ENCODE measurements around the gene PLK3.

DNA sequence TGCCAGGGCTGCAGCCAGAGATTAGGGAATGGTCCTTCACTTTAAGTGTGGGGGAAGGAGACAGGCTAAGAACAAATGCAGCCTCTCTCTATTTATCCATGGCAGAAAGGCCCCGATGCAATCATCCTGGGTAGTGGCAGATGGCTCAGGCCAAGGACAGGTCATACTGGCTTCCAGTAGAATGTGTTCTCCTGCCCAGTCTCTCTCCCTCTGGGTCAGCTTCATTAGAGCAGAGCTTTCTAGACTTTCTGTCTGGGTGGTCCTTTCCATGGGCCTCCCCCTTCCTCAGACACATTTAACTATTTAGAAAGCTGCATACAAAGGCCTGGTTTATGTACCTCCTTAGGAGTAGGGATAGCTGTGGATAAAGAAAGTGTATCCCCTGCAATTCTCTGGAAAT is 47.7 kb downstream of the PLK3 start:
- no peak for TF ChIP-seq POLR2A (IDR thresholded peaks at IDR 0.05)
- TF ChIP-seq POLR2AphosphoS5 (IDR thresholded peaks at IDR 0.05) = no peak
- TF ChIP-seq, protein P1, sequence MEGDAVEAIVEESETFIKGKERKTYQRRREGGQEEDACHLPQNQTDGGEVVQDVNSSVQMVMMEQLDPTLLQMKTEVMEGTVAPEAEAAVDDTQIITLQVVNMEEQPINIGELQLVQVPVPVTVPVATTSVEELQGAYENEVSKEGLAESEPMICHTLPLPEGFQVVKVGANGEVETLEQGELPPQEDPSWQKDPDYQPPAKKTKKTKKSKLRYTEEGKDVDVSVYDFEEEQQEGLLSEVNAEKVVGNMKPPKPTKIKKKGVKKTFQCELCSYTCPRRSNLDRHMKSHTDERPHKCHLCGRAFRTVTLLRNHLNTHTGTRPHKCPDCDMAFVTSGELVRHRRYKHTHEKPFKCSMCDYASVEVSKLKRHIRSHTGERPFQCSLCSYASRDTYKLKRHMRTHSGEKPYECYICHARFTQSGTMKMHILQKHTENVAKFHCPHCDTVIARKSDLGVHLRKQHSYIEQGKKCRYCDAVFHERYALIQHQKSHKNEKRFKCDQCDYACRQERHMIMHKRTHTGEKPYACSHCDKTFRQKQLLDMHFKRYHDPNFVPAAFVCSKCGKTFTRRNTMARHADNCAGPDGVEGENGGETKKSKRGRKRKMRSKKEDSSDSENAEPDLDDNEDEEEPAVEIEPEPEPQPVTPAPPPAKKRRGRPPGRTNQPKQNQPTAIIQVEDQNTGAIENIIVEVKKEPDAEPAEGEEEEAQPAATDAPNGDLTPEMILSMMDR (IDR thresholded peaks at IDR 0.05) = no peak
